B cell (primary cell): ENCODE measurements around the gene PBX1. TPM values are rescaled to one million over a fixed set of nuclear protein-coding genes. Genes with fewer than 3 reads are reported as not detected.

ENCODE experiments used
- ATAC-seq: fragments of 200-7000 bp; cut with Tn5 transposase; one replicate; pipeline ENCODE4 v1.10.0; 2021; ENCODE audit warnings: low read depth, mild to moderate bottlenecking, moderate number of reproducible peaks, moderate library complexity
- CTCF ChIA-PET: fragments of 350-600 bp; sonication (Branson Sonifier 250); formaldehyde crosslinking; loops from one replicate; lab custom pipeline; 2021; ENCODE audit warnings: antibody characterized with exemption, inconsistent platforms; lab: Charles Lee
- POLR2A ChIA-PET: fragments of 350-600 bp; sonication (Branson Sonifier 250); formaldehyde crosslinking; loops from one replicate; lab custom pipeline; 2021; ENCODE audit warnings: antibody characterized with exemption; lab: Charles Lee
- DNase-seq: peaks from one replicate; pipeline ENCODE4 v3.0.0; 2013
- H2AFZ ChIP-seq: 2 replicates; pipeline ENCODE4 v1.6.1; 2012; ENCODE audit warnings: mild to moderate bottlenecking, low read depth, low read length; ENCODE audit not compliant: insufficient read depth, poor library complexity, severe bottlenecking
- H3K27ac ChIP-seq, 2 donors: 1 replicate in 1 of 2; 2 replicates in 1 of 2; pipeline ENCODE4 v1.5.1; 2012 to 2013; ENCODE audit warnings: low read length in 2 of 2, mild to moderate bottlenecking in 2 of 2, moderate library complexity in 1 of 2
- H3K27me3 ChIP-seq, 4 experiments: fragments of 200-600 bp in 1 of 4; sonication (generic) in 1 of 4; replicated peaks in 1 of 4; 1 replicate in 2 of 4; 2 replicates in 2 of 4; pipeline versions ENCODE4 v1.6.1 to v1.7.0; 2013 to 2016; ENCODE audit warnings: low read length in 3 of 4, mild to moderate bottlenecking in 2 of 4, mixed read lengths in 1 of 4, moderate library complexity in 1 of 4; ENCODE audit not compliant: insufficient read depth in 4 of 4, control insufficient read depth in 3 of 4; ENCODE audit errors: control extremely low read depth in 1 of 4
- H3K36me3 ChIP-seq, 2 experiments: replicated peaks in 1 of 2; 1 replicate in 1 of 2; 2 replicates in 1 of 2; pipeline versions ENCODE4 v1.6.1 to v1.7.1; 2013; ENCODE audit warnings: low read length in 1 of 2; ENCODE audit not compliant: insufficient read depth in 2 of 2, control insufficient read depth in 1 of 2; ENCODE audit errors: control extremely low read depth in 1 of 2, extremely low read depth in 1 of 2
- H3K4me1 ChIP-seq, 2 donors: fragments of 200-600 bp in 1 of 2; sonication (generic) in 1 of 2; 1 replicate in 1 of 2; 2 replicates in 1 of 2; pipeline versions ENCODE4 v1.5.1 to v1.6.1; 2013 to 2017; ENCODE audit warnings: low read length in 2 of 2; ENCODE audit not compliant: control insufficient read depth in 2 of 2, insufficient read depth in 2 of 2
- H3K4me2 ChIP-seq: replicated peaks from 2 replicates; pipeline ENCODE3; 2012; ENCODE audit warnings: mild to moderate bottlenecking, low read depth, low read length; ENCODE audit not compliant: poor library complexity, severe bottlenecking
- H3K4me3 ChIP-seq, 5 experiments: fragments of 200-600 bp in 1 of 5; sonication (generic) in 1 of 5; 1 replicate in 3 of 5; 2 replicates in 2 of 5; pipeline versions ENCODE4 v1.5.1 to v1.7.0; 2011 to 2016; ENCODE audit warnings: low read length in 4 of 5, mild to moderate bottlenecking in 4 of 5, low read depth in 2 of 5, control low read depth in 1 of 5, moderate library complexity in 1 of 5; ENCODE audit not compliant: insufficient read depth in 1 of 5; ENCODE audit errors: control extremely low read depth in 1 of 5, extremely low read depth in 1 of 5
- H3K79me2 ChIP-seq: fragments of 200-600 bp; sonication (generic); one replicate; pipeline ENCODE4 v1.6.0; 2016; ENCODE audit warnings: low read length; ENCODE audit not compliant: control insufficient read depth, insufficient read depth
- H3K9ac ChIP-seq: fragments of 200-600 bp; sonication (generic); 2 replicates; pipeline ENCODE4 v1.6.1; 2017; ENCODE audit warnings: mild to moderate bottlenecking, low read length, moderate library complexity
- H3K9me3 ChIP-seq, 3 donors: one replicate each; pipeline versions ENCODE4 v1.6.1 to v1.7.1; 2013; ENCODE audit warnings: low read length in 2 of 3; ENCODE audit not compliant: control insufficient read depth in 2 of 3, insufficient read depth in 1 of 3; ENCODE audit errors: control extremely low read depth in 1 of 3
- H4K20me1 ChIP-seq: 2 replicates; pipeline ENCODE4 v1.6.0; 2012; ENCODE audit warnings: mild to moderate bottlenecking, low read length; ENCODE audit not compliant: insufficient read depth, control insufficient read depth, poor library complexity, severe bottlenecking
- H3K27ac Mint-ChIP-seq: one replicate; pipeline ENCODE4 v1.8.0; 2021; ENCODE audit warnings: mixed read lengths
- H3K27me3 Mint-ChIP-seq: one replicate; pipeline ENCODE4 v1.8.0; 2021; ENCODE audit warnings: mixed read lengths
- H3K4me1 Mint-ChIP-seq: one replicate; pipeline ENCODE4 v1.8.0; 2021; ENCODE audit warnings: mixed read lengths
- H3K4me3 Mint-ChIP-seq: one replicate; pipeline ENCODE4 v1.8.0; 2021; ENCODE audit warnings: mixed read lengths
- H3K9me3 Mint-ChIP-seq: one replicate; pipeline ENCODE4 v1.8.0; 2022; ENCODE audit warnings: mixed read lengths; ENCODE audit not compliant: insufficient read depth
- CTCF ChIP-seq: fragments of 200-600 bp; IDR thresholded peaks from one replicate; pipeline ENCODE4 v1.8.0; 2022; ENCODE audit warnings: antibody characterized with exemption, mild to moderate bottlenecking
- EZH2 ChIP-seq: IDR thresholded peaks from 2 replicates; pipeline ENCODE4 v1.6.1; 2012; ENCODE audit warnings: borderline replicate concordance, low read depth, mild to moderate bottlenecking, moderate library complexity, low read length; ENCODE audit not compliant: insufficient read depth, poor library complexity, severe bottlenecking
- WGBS: methylation state at CpG from one replicate; pipeline ENCODE4 v1.1.5; 2013; ENCODE audit warnings: missing lambda C conversion rate; ENCODE audit not compliant: insufficient coverage; 5-methylcytosine and 5-hydroxymethylcytosine counted together
- intact Hi-C: fragments of 100-400 bp; cut with micrococcal nuclease; formaldehyde crosslinking; loops from one replicate; pipeline ENCODE4 v1.10.0; 2022
- polyA plus RNA-seq: library from polyadenylated mRNA; depleted of rRNA; stranded (reverse); fragments of >200 nt; gene quantifications from 2 replicates; pipeline ENCODE4 v1.2.3, GENCODE V29; 2012
- total RNA-seq, 2 donors: library from RNA; stranded (reverse); fragments of 120-200 nt in 1 of 2; gene quantifications; 1 replicate in 1 of 2; 2 replicates in 1 of 2; pipeline versions ENCODE4 v1.2.3 to v1.2.4, GENCODE V29; 2013 to 2022

PBX1 gene
- total and polyA plus RNA-seq, 2 donors (not counting 1 experiment from before 2014, with no cell fraction given), result 0.32 TPM; not detected in 1

GRCh38 chr1:164780863-164781262 is 221.9 kb downstream of the PBX1 start:
- DNase-seq (no peak), ATAC-seq (no peak)
- Histone ChIP-seq H3K9ac (no peak overlapping the region), H3K4me2 (no peak overlapping the region), H3K79me2 (no peaks in the 10 kb centered on the region), H3K27me3 (no peaks in the 10 kb centered on the region), H4K20me1 (no peaks in the 10 kb centered on the region), H3K4me1 (no peaks in the 10 kb centered on the region), H3K4me3 (no peak overlapping the region), H3K9me3 (no peaks in the 10 kb centered on the region), H3K36me3 (no peaks in the 10 kb centered on the region), H2AFZ (no peak overlapping the region), H3K27ac (no peak overlapping the region)
- no peak overlapping the region for H3K27ac Mint-ChIP-seq
- ChIA-PET CTCF (no interaction called here), POLR2A (no interaction called here)
- no peak overlapping the region for H3K4me3 Mint-ChIP-seq
- intact Hi-C loops, result no loop called here
- TF ChIP-seq EZH2 (no peak), CTCF (no peak)
- H3K27me3 Mint-ChIP-seq, result no peaks in the 10 kb centered on the region
- no peaks in the 10 kb centered on the region for H3K9me3 Mint-ChIP-seq
- 95% methylated on average over 7 of the region's 8 CpGs for WGBS
- H3K4me1 Mint-ChIP-seq, result no peaks in the 10 kb centered on the region

- Mint-ChIP-seq H3K4me3 (no peak overlapping the region), H3K27ac (no peak overlapping the region), H3K4me1 (no peaks in the 10 kb centered on the region), H3K9me3 (no peaks in the 10 kb centered on the region), H3K27me3 (no peaks in the 10 kb centered on the region)
- peaks cover 0 to under 1% (median 0%) of the 10 kb centered on the region in 4 experiments for H3K27me3 ChIP-seq
- no peaks in the 10 kb centered on the region for H4K20me1 ChIP-seq
- intact Hi-C loops, result no loop called here
- POLR2A ChIA-PET, result no interaction called here
- DNase-seq (no peak), ATAC-seq (no peak)
- CTCF ChIA-PET, result no interaction called here
- no CpG with 5 or more reads among the region's 1 CpG for WGBS
- no peak overlapping the region for H3K4me2 ChIP-seq
- H3K27ac ChIP-seq, result no peak overlapping the region
- no peaks in the 10 kb centered on the region for H3K4me1 ChIP-seq
- no peak overlapping the region for H2AFZ ChIP-seq
- no peaks in the 10 kb centered on the region for H3K36me3 ChIP-seq
- no peaks in the 10 kb centered on the region for H3K9me3 ChIP-seq
- no peaks in the 10 kb centered on the region for H3K79me2 ChIP-seq
- no peak overlapping the region for H3K9ac ChIP-seq
- no peak for TF ChIP-seq CTCF
- no peak overlapping the region for H3K4me3 ChIP-seq
Observed at GRCh38 chr1:164781972-164782371, 223.0 kb downstream of the PBX1 start.
